OCI-LY7 (cell line): ENCODE data around the gene COL6A3. TPM values are rescaled to one million over a fixed set of nuclear protein-coding genes. Genes with fewer than 3 reads are reported as not detected.

Source experiments
- BruUV-seq: library from RNA; stranded (reverse); fragments of 400-500 nt; replicated peaks from 2 replicates; lab custom pipeline; 2021; lab: Mats Ljungman, UMichigan
- CTCF ChIA-PET: fragments of 300-600 bp; sonication (Branson Sonifier 250); formaldehyde crosslinking; loops from one replicate; lab custom pipeline; 2022; ENCODE audit warnings: antibody characterized with exemption; ENCODE audit not compliant: unreplicated experiment; lab: Charles Lee
- POLR2A ChIA-PET: fragments of 300-600 bp; sonication (Branson Sonifier 250); formaldehyde crosslinking; loops from one replicate; lab custom pipeline; 2022; ENCODE audit warnings: antibody characterized with exemption; lab: Charles Lee
- DNase-seq: peaks from one replicate; pipeline ENCODE4 v3.0.0-alpha.2; 2015; ENCODE audit warnings: low spot score
- H2AFZ ChIP-seq: fragments of 200-600 bp; sonication (generic), shearing (Covaris generic); 2 replicates; pipeline ENCODE4 v1.6.1; 2014; ENCODE audit warnings: mild to moderate bottlenecking, antibody characterized with exemption, low read length, moderate library complexity
- H3K27ac ChIP-seq: fragments of 200-600 bp; sonication (generic); 2 replicates; pipeline ENCODE4 v1.5.1; 2014; ENCODE audit warnings: mixed run types, low read depth, mild to moderate bottlenecking, moderate library complexity, low read length, inconsistent platforms; ENCODE audit not compliant: poor library complexity, severe bottlenecking
- H3K36me3 ChIP-seq: fragments of 200-600 bp; sonication (generic); 2 replicates; pipeline ENCODE4 v1.6.1; 2014; ENCODE audit warnings: mild to moderate bottlenecking, antibody characterized with exemption, low read length, moderate library complexity, mixed read lengths; ENCODE audit not compliant: insufficient read depth
- H3K4me1 ChIP-seq: fragments of 200-600 bp; sonication (generic); 2 replicates; pipeline ENCODE4 v1.5.1; 2014; ENCODE audit warnings: mild to moderate bottlenecking, low read length; ENCODE audit not compliant: insufficient read depth, poor library complexity, severe bottlenecking
- H3K4me2 ChIP-seq: fragments of 200-600 bp; sonication (generic); 2 replicates; pipeline ENCODE4 v1.6.1; 2014; ENCODE audit warnings: mild to moderate bottlenecking, low read length
- H3K4me3 ChIP-seq: fragments of 200-600 bp; sonication (generic); 2 replicates; pipeline ENCODE4 v1.5.1; 2014; ENCODE audit warnings: mild to moderate bottlenecking, low read depth, low read length; ENCODE audit not compliant: poor library complexity, severe bottlenecking
- H3K79me2 ChIP-seq: fragments of 200-600 bp; sonication (generic); 2 replicates; pipeline ENCODE4 v1.6.1; 2016; ENCODE audit warnings: low read depth, mild to moderate bottlenecking, low read length, moderate library complexity, mixed read lengths; ENCODE audit not compliant: insufficient read depth
- H3K9me2 ChIP-seq: fragments of 200-600 bp; sonication (generic); 2 replicates; pipeline ENCODE4 v1.6.1; 2016; ENCODE audit warnings: mild to moderate bottlenecking, low read length, mixed read lengths; ENCODE audit not compliant: insufficient read depth
- H3K9me3 ChIP-seq: fragments of 200-600 bp; sonication (generic); 2 replicates; pipeline ENCODE4 v1.6.1; 2014; ENCODE audit warnings: mild to moderate bottlenecking, mixed run types, low read length, mixed read lengths
- H4K20me1 ChIP-seq: fragments of 200-600 bp; sonication (generic); 2 replicates; pipeline ENCODE4 v1.6.1; 2014; ENCODE audit warnings: mild to moderate bottlenecking, antibody characterized with exemption, low read length, moderate library complexity, mixed read lengths; ENCODE audit not compliant: insufficient read depth
- EZH2phosphoT487 ChIP-seq: fragments of 200-600 bp; sonication (generic); IDR thresholded peaks from 2 replicates; pipeline ENCODE4 v1.6.1; 2018; ENCODE audit warnings: low read depth, borderline replicate concordance, mild to moderate bottlenecking, mixed run types, antibody characterized with exemption, low read length, moderate library complexity, mixed read lengths
- intact Hi-C: fragments of 100-400 bp; cut with micrococcal nuclease; formaldehyde crosslinking; loops from one replicate; pipeline ENCODE4 v1.10.0; 2022; ENCODE audit not compliant: unreplicated experiment
- total RNA-seq, 2 experiments: library from RNA; depleted of rRNA in 1 of 2; stranded (reverse); fragments of >200 nt in 1 of 2; shearing (Covaris generic) in 1 of 2; gene quantifications; 2 replicates each; pipeline ENCODE4 v1.2.3, GENCODE V29; 2014 to 2022
- TF ChIP-seq, protein P1 (sequence below): fragments of 200-600 bp; sonication (generic); conservative IDR thresholded peaks from 2 replicates; pipeline ENCODE4 v1.5.1; 2014; ENCODE audit warnings: mild to moderate bottlenecking, antibody characterized with exemption, low read length, moderate library complexity, mixed read lengths

Gene COL6A3
- total RNA-seq, 2 experiments from 2014 or later: not detected

- no peaks in the 10 kb centered on the region for H3K79me2 ChIP-seq
- ChIA-PET CTCF (no interaction called here), POLR2A (no interaction called here)
- H3K27ac ChIP-seq: no peak overlapping the region
- H3K4me3 ChIP-seq: no peak overlapping the region
- TF ChIP-seq EZH2phosphoT487: no peak
- TF ChIP-seq, protein P1, sequence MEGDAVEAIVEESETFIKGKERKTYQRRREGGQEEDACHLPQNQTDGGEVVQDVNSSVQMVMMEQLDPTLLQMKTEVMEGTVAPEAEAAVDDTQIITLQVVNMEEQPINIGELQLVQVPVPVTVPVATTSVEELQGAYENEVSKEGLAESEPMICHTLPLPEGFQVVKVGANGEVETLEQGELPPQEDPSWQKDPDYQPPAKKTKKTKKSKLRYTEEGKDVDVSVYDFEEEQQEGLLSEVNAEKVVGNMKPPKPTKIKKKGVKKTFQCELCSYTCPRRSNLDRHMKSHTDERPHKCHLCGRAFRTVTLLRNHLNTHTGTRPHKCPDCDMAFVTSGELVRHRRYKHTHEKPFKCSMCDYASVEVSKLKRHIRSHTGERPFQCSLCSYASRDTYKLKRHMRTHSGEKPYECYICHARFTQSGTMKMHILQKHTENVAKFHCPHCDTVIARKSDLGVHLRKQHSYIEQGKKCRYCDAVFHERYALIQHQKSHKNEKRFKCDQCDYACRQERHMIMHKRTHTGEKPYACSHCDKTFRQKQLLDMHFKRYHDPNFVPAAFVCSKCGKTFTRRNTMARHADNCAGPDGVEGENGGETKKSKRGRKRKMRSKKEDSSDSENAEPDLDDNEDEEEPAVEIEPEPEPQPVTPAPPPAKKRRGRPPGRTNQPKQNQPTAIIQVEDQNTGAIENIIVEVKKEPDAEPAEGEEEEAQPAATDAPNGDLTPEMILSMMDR: no peak
- H3K4me2 ChIP-seq: no peak overlapping the region
- no peaks in the 10 kb centered on the region for H3K36me3 ChIP-seq
- no peaks in the 10 kb centered on the region for H3K9me2 ChIP-seq
- H4K20me1 ChIP-seq: no peaks in the 10 kb centered on the region
- H3K4me1 ChIP-seq: no peaks in the 10 kb centered on the region
- no peak overlapping the region for H2AFZ ChIP-seq
- intact Hi-C loops: no loop called here
- no TSS peak for BruUV-seq
- no peak for DNase-seq
- no peaks in the 10 kb centered on the region for H3K9me3 ChIP-seq
These were observed 29.3 kb downstream of the COL6A3 start for GRCh38 chr2:237384672-237385020.

DNA sequence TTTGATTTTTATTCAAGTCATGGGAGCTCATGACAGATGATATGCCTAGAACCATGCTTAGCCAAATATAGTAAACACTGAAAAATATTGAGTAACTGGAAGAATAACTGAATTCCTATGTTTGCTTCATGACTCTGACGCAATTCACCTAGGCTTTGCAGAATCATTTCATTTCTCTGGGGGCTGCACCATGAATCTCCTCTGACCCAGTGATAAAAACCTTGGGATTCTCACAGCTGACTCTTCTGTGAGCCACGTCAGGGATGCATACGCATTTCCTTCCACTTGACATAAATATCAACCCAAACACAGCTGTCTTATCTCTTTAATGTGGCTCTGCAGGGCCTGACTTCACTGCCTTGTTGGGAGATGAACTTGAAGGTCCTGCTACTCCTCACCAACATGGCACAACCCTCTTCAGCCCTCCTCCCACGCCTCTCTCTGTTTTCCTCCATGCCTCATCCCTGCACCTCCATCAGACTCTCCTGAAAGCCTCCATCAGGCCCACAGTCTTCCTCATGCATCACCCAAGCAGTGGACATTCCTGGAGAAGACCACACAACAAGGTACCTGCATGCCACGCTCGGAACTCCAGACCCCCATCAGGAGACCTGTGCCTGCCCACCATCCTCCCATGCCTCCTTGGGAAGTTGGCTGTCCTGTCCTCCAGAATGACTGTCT is 29.8 kb downstream of the COL6A3 start:
- Histone ChIP-seq H3K9me2 (no peaks in the 10 kb centered on the region), H4K20me1 (no peaks in the 10 kb centered on the region), H3K4me1 (no peaks in the 10 kb centered on the region), H3K4me3 (no peak overlapping the region), H3K36me3 (no peaks in the 10 kb centered on the region), H3K9me3 (no peaks in the 10 kb centered on the region), H3K79me2 (no peaks in the 10 kb centered on the region), H3K27ac (no peak overlapping the region), H2AFZ (no peak overlapping the region), H3K4me2 (no peak overlapping the region)
- POLR2A ChIA-PET: no interaction called here
- CTCF ChIA-PET: no interaction called here
- BruUV-seq: no TSS peak
- intact Hi-C loops: no loop called here
- TF ChIP-seq EZH2phosphoT487: no peak
- TF ChIP-seq, protein P1: no peak
- DNase-seq: no peak

- H3K9me2 ChIP-seq: no peaks in the 10 kb centered on the region
- H3K79me2 ChIP-seq: no peaks in the 10 kb centered on the region
- intact Hi-C loops: no loop called here
- no peak overlapping the region for H3K4me3 ChIP-seq
- no peaks in the 10 kb centered on the region for H3K36me3 ChIP-seq
- DNase-seq: no peak
- BruUV-seq: no TSS peak
- TF ChIP-seq, protein P1: no peak
- TF ChIP-seq EZH2phosphoT487: no peak
- ChIA-PET CTCF (no interaction called here), POLR2A (no interaction called here)
- no peak overlapping the region for H2AFZ ChIP-seq
- H4K20me1 ChIP-seq: no peaks in the 10 kb centered on the region
- no peak overlapping the region for H3K4me2 ChIP-seq
- H3K27ac ChIP-seq: no peak overlapping the region
- no peaks in the 10 kb centered on the region for H3K9me3 ChIP-seq
- H3K4me1 ChIP-seq: no peaks in the 10 kb centered on the region
These were observed 33.2 kb downstream of the COL6A3 start for GRCh38 chr2:237380768-237381167.
